ENCODE data around the gene C1R.

C1R gene

GRCh38 chr12:7114851-7115250 lies 22.6 kb upstream of the C1R start:
- Histone ChIP-seq H3K4me3 (ENCODE audit: low read length) (no peak overlapping the region), H3K4me2 (ENCODE audit: low read length) (no peak overlapping the region), H3K4me1 (ENCODE audit: low read length) (no peaks in the 10 kb centered on the region), H3K79me2 (ENCODE audit: low read length) (no peaks in the 10 kb centered on the region), H3K36me3 (replicated peaks; ENCODE audit: low read depth, low read length) (no peaks in the 10 kb centered on the region), H3K9ac (ENCODE audit: low read length) (no peak overlapping the region), H3K9me3 (ENCODE audit: insufficient read depth, low read length) (no peaks in the 10 kb centered on the region), H3K27ac (ENCODE audit: low read length) (no peak overlapping the region), H4K20me1 (ENCODE audit: insufficient read depth, low read length) (no peaks in the 10 kb centered on the region), H3K27me3 (ENCODE audit: low read depth, low read length) (no peaks in the 10 kb centered on the region), H2AFZ (ENCODE audit: low read depth, low read length) (no peak overlapping the region)
- TF ChIP-seq CTCF (IDR thresholded peaks at IDR 0.05; ENCODE audit: low read depth, low read length) (no peak), EZH2phosphoT487 (IDR thresholded peaks at IDR 0.05; ENCODE audit: low read depth) (no peak)

GRCh38 chr12:7114008-7114407 lies 21.8 kb upstream of the C1R start:
- Histone ChIP-seq H3K4me2 (ENCODE audit: low read length) (no peak overlapping the region), H3K9ac (ENCODE audit: low read length) (no peak overlapping the region), H3K36me3 (replicated peaks; ENCODE audit: low read depth, low read length) (no peaks in the 10 kb centered on the region), H3K27me3 (ENCODE audit: low read depth, low read length) (no peaks in the 10 kb centered on the region), H3K79me2 (ENCODE audit: low read length) (no peaks in the 10 kb centered on the region), H3K27ac (ENCODE audit: low read length) (no peak overlapping the region), H3K4me1 (ENCODE audit: low read length) (no peaks in the 10 kb centered on the region), H3K4me3 (ENCODE audit: low read length) (no peak overlapping the region), H2AFZ (ENCODE audit: low read depth, low read length) (no peak overlapping the region), H4K20me1 (ENCODE audit: insufficient read depth, low read length) (no peaks in the 10 kb centered on the region), H3K9me3 (ENCODE audit: insufficient read depth, low read length) (no peaks in the 10 kb centered on the region)
- TF ChIP-seq EZH2phosphoT487 (IDR thresholded peaks at IDR 0.05; ENCODE audit: low read depth), result no peak
- TF ChIP-seq CTCF (IDR thresholded peaks at IDR 0.05; ENCODE audit: low read depth, low read length), result no peak

GRCh38 chr12:7113389-7113871 lies 21.2 kb upstream of the C1R start:
- H3K9ac ChIP-seq (ENCODE audit: low read length), result no peak overlapping the region
- no peaks in the 10 kb centered on the region for H3K27me3 ChIP-seq (ENCODE audit: low read depth, low read length)
- H4K20me1 ChIP-seq (ENCODE audit: insufficient read depth, low read length), result no peaks in the 10 kb centered on the region
- TF ChIP-seq EZH2phosphoT487 (IDR thresholded peaks at IDR 0.05; ENCODE audit: low read depth) (no peak), CTCF (IDR thresholded peaks at IDR 0.05; ENCODE audit: low read depth, low read length) (peak; percentile 79)
- H3K4me3 ChIP-seq (ENCODE audit: low read length), result no peak overlapping the region
- H3K27ac ChIP-seq (ENCODE audit: low read length), result no peak overlapping the region
- no peak overlapping the region for H2AFZ ChIP-seq (ENCODE audit: low read depth, low read length)
- no peak overlapping the region for H3K4me2 ChIP-seq (ENCODE audit: low read length)
- no peaks in the 10 kb centered on the region for H3K36me3 ChIP-seq (replicated peaks; ENCODE audit: low read depth, low read length)
- H3K4me1 ChIP-seq (ENCODE audit: low read length), result no peaks in the 10 kb centered on the region
- H3K79me2 ChIP-seq (ENCODE audit: low read length), result peaks cover 3% of the 10 kb centered on the region; the same call in 1 of the 2 replicates
- no peaks in the 10 kb centered on the region for H3K9me3 ChIP-seq (ENCODE audit: insufficient read depth, low read length)

- TF ChIP-seq CTCF (IDR thresholded peaks at IDR 0.05; ENCODE audit: low read depth, low read length), result no peak
- no peak for TF ChIP-seq EZH2phosphoT487 (IDR thresholded peaks at IDR 0.05; ENCODE audit: low read depth)
- Histone ChIP-seq H2AFZ (ENCODE audit: low read depth, low read length) (no peak overlapping the region), H3K9ac (ENCODE audit: low read length) (no peak overlapping the region), H3K4me3 (ENCODE audit: low read length) (no peak overlapping the region), H3K4me2 (ENCODE audit: low read length) (no peak overlapping the region), H4K20me1 (ENCODE audit: insufficient read depth, low read length) (no peaks in the 10 kb centered on the region), H3K4me1 (ENCODE audit: low read length) (no peaks in the 10 kb centered on the region), H3K27ac (ENCODE audit: low read length) (no peak overlapping the region), H3K27me3 (ENCODE audit: low read depth, low read length) (no peaks in the 10 kb centered on the region), H3K79me2 (ENCODE audit: low read length) (peaks cover 7% of the 10 kb centered on the region; the same call in 1 of the 2 replicates), H3K36me3 (replicated peaks; ENCODE audit: low read depth, low read length) (peaks cover under 1% of the 10 kb centered on the region), H3K9me3 (ENCODE audit: insufficient read depth, low read length) (no peaks in the 10 kb centered on the region)
These were observed 19.8 kb upstream of the C1R start for GRCh38 chr12:7112041-7112440.
